ENCODE measurements around the gene TLCD1. TPM values are rescaled to one million over a fixed set of nuclear protein-coding genes. Genes with fewer than 3 reads are reported as not detected.

The TLCD1 gene, protein sequence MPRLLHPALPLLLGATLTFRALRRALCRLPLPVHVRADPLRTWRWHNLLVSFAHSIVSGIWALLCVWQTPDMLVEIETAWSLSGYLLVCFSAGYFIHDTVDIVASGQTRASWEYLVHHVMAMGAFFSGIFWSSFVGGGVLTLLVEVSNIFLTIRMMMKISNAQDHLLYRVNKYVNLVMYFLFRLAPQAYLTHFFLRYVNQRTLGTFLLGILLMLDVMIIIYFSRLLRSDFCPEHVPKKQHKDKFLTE
- 8.2 TPM for total RNA-seq (ENCODE audit: unreplicated experiment)
- long read RNA-seq, partial matches to known transcripts: 0 of 2 reads
- long read RNA-seq, other reads (novel, unspliced or antisense): 1 of 2 reads

GRCh38 chr17:28726226-28726626 is at the start of gene TLCD1:
TSS of gene TLCD1 (minus strand) at chr17:28726233. CDS start at chr17:28726097, 136 bp downstream.
- peaks cover 19% of the 10 kb centered on the region for H3K27me3 Mint-ChIP-seq (ENCODE audit: unreplicated experiment)
- H3K27ac Mint-ChIP-seq (ENCODE audit: unreplicated experiment): peak within 1 kb of the TSS; percentile 91
- peaks cover 8% of the 10 kb centered on the region for H3K36me3 Mint-ChIP-seq (ENCODE audit: unreplicated experiment)
- H3K4me3 Mint-ChIP-seq (ENCODE audit: unreplicated experiment): peak within 1 kb of the TSS; percentile 94
- DNase-seq: peak; percentile 75
- H3K9me3 Mint-ChIP-seq (ENCODE audit: unreplicated experiment): peaks cover 20% of the 10 kb centered on the region
- H3K4me1 Mint-ChIP-seq (ENCODE audit: low read depth, unreplicated experiment): peaks cover 15% of the 10 kb centered on the region
- TF ChIP-seq, protein P1, sequence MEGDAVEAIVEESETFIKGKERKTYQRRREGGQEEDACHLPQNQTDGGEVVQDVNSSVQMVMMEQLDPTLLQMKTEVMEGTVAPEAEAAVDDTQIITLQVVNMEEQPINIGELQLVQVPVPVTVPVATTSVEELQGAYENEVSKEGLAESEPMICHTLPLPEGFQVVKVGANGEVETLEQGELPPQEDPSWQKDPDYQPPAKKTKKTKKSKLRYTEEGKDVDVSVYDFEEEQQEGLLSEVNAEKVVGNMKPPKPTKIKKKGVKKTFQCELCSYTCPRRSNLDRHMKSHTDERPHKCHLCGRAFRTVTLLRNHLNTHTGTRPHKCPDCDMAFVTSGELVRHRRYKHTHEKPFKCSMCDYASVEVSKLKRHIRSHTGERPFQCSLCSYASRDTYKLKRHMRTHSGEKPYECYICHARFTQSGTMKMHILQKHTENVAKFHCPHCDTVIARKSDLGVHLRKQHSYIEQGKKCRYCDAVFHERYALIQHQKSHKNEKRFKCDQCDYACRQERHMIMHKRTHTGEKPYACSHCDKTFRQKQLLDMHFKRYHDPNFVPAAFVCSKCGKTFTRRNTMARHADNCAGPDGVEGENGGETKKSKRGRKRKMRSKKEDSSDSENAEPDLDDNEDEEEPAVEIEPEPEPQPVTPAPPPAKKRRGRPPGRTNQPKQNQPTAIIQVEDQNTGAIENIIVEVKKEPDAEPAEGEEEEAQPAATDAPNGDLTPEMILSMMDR (IDR thresholded peaks at IDR 0.05; ENCODE audit: partially characterized antibody, unreplicated experiment): no peak

DNA sequence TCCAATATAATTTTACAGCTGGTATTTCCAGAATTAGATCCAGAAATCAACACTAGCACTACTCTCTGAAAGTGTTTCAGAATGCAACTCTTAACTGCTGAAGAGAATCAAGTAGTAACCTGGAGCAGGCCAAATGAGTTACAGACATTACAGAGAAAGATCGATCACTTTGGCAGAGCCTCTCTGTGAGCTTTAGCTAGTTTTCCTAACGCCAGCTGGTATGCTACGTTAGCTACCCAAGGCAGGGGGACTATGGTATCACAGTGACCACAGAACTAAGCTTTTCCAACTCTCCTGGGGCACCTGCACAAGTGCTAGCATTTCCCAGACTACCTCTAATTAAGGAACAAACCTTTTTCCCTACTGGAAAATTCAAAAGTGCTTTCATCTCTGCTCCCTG is 48.2 kb upstream of the TLCD1 start:
- DNase-seq: no peak
- TF ChIP-seq, protein P1 (IDR thresholded peaks at IDR 0.05; ENCODE audit: partially characterized antibody, unreplicated experiment): no peak
- no peaks in the 10 kb centered on the region for H3K36me3 Mint-ChIP-seq (ENCODE audit: unreplicated experiment)
- H3K4me1 Mint-ChIP-seq (ENCODE audit: low read depth, unreplicated experiment): peaks cover 9% of the 10 kb centered on the region
- no peak overlapping the region for H3K4me3 Mint-ChIP-seq (ENCODE audit: unreplicated experiment)
- peaks cover 2% of the 10 kb centered on the region for H3K27me3 Mint-ChIP-seq (ENCODE audit: unreplicated experiment)
- H3K27ac Mint-ChIP-seq (ENCODE audit: unreplicated experiment): no peak overlapping the region
- peaks cover 5% of the 10 kb centered on the region for H3K9me3 Mint-ChIP-seq (ENCODE audit: unreplicated experiment)

- no peak for DNase-seq
- H3K4me3 Mint-ChIP-seq (ENCODE audit: unreplicated experiment): no peak overlapping the region
- H3K36me3 Mint-ChIP-seq (ENCODE audit: unreplicated experiment): no peaks in the 10 kb centered on the region
- H3K27ac Mint-ChIP-seq (ENCODE audit: unreplicated experiment): no peak overlapping the region
- peaks cover 2% of the 10 kb centered on the region for H3K27me3 Mint-ChIP-seq (ENCODE audit: unreplicated experiment)
- peaks cover 5% of the 10 kb centered on the region for H3K9me3 Mint-ChIP-seq (ENCODE audit: unreplicated experiment)
- TF ChIP-seq, protein P1 (IDR thresholded peaks at IDR 0.05; ENCODE audit: partially characterized antibody, unreplicated experiment): no peak
- peaks cover 9% of the 10 kb centered on the region for H3K4me1 Mint-ChIP-seq (ENCODE audit: low read depth, unreplicated experiment)
These were observed 47.7 kb upstream of the TLCD1 start for GRCh38 chr17:28773736-28774135.

DNA sequence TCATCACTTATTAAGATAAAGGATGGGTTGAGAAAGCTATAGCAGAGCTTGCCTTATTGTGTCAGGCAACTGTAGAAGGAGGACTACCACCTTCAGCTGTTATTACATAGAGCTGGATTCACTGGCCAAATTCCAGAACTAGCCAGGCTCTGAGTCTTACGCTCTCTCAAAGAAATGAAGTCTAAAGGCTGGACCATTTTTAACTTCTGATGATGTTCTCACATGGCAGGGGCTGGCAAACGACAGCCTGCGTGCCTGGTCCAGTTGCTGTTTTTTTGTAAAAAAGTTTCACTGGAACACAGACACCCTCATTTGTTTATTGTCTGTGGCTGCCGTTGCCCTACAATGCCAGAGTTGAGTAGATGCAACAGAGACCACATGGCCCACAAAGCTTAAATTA is 39.0 kb upstream of the TLCD1 start:
- H3K27ac Mint-ChIP-seq (ENCODE audit: unreplicated experiment): no peak overlapping the region

More for the DNA sequence above, 39.0 kb upstream of the TLCD1 start:
- no peaks in the 10 kb centered on the region for H3K36me3 Mint-ChIP-seq (ENCODE audit: unreplicated experiment)
- DNase-seq: no peak
- peaks cover 2% of the 10 kb centered on the region for H3K27me3 Mint-ChIP-seq (ENCODE audit: unreplicated experiment)
- H3K4me1 Mint-ChIP-seq (ENCODE audit: low read depth, unreplicated experiment): no peaks in the 10 kb centered on the region
- H3K4me3 Mint-ChIP-seq (ENCODE audit: unreplicated experiment): no peak overlapping the region
- H3K9me3 Mint-ChIP-seq (ENCODE audit: unreplicated experiment): peaks cover 5% of the 10 kb centered on the region
- TF ChIP-seq, protein P1 (IDR thresholded peaks at IDR 0.05; ENCODE audit: partially characterized antibody, unreplicated experiment): no peak

Measured in glutamatergic neuron (in vitro differentiated cells).